ENCODE data around the gene BPIFB1.

The BPIFB1 gene

GRCh38 chr20:33282991-33283555 is at the start of gene BPIFB1:
TSS of gene BPIFB1 (plus strand) at chr20:33283214. CDS start at chr20:33286074, 2,860 bp downstream.
- DNase-seq: no peak

- no peak for DNase-seq
These were observed 49.0 kb upstream of the BPIFB1 start for GRCh38 chr20:33234050-33234449.

- no peak for DNase-seq
These were observed 47.3 kb upstream of the BPIFB1 start, which contains the start of gene BPIFA1 for GRCh38 chr20:33235696-33236095. TSS of gene BPIFA1 (plus strand) at chr20:33235996. CDS start at chr20:33237712, 1,716 bp downstream.

GRCh38 chr20:33236351-33236750 is 46.7 kb upstream of the BPIFB1 start:
- DNase-seq: no peak

GRCh38 chr20:33237989-33238388 is 45.0 kb upstream of the BPIFB1 start:
- DNase-seq: no peak

GRCh38 chr20:33239418-33239817 is 43.6 kb upstream of the BPIFB1 start:
- DNase-seq: no peak

GRCh38 chr20:33239979-33240736 is 42.9 kb upstream of the BPIFB1 start:
- DNase-seq: no peak

GRCh38 chr20:33240923-33241322 is 42.1 kb upstream of the BPIFB1 start:
- DNase-seq: no peak

- DNase-seq: no peak
These were observed 40.5 kb upstream of the BPIFB1 start for GRCh38 chr20:33242319-33243100.

- DNase-seq: no peak
These were observed 36.9 kb upstream of the BPIFB1 start for GRCh38 chr20:33246077-33246476.

- no peak for DNase-seq
These were observed 33.6 kb upstream of the BPIFB1 start for GRCh38 chr20:33249456-33249855.

- DNase-seq: no peak
These were observed 32.3 kb upstream of the BPIFB1 start for GRCh38 chr20:33250666-33251065.

GRCh38 chr20:33251496-33251895 is 31.5 kb upstream of the BPIFB1 start:
- DNase-seq: no peak

GRCh38 chr20:33252460-33252859 is 30.6 kb upstream of the BPIFB1 start:
- DNase-seq: no peak

- no peak for DNase-seq
These were observed 28.0 kb upstream of the BPIFB1 start for GRCh38 chr20:33255005-33255404.

GRCh38 chr20:33257237-33257636 is 25.8 kb upstream of the BPIFB1 start:
- no peak for DNase-seq

- no peak for DNase-seq
These were observed 23.6 kb upstream of the BPIFB1 start for GRCh38 chr20:33259371-33259770.

- no peak for DNase-seq
These were observed 21.5 kb upstream of the BPIFB1 start for GRCh38 chr20:33261465-33261864.

GRCh38 chr20:33262658-33263065 is 20.4 kb upstream of the BPIFB1 start:
- DNase-seq: peak; percentile 27

- DNase-seq: no peak
These were observed 19.2 kb upstream of the BPIFB1 start for GRCh38 chr20:33263784-33264183.

GRCh38 chr20:33267701-33268100 is 15.3 kb upstream of the BPIFB1 start:
- no peak for DNase-seq

- no peak for DNase-seq
These were observed 10.7 kb upstream of the BPIFB1 start for GRCh38 chr20:33272155-33272873.
